Hematopoietic multipotent progenitor cell treated with erythropoietin and hydrocortisone succinate and interleukin-3 and kit ligand, for 8 days (in vitro differentiated cells): ENCODE measurements around the gene ATP6V1G1.
A peak's percentile ranks its signal among the peaks of the same experiment; 100 is the strongest.
"Not testable (repeated sequence)": the region's sequence is repeated elsewhere in the genome, so short reads cannot be mapped to it uniquely, and the experiment has no call there.

Experiments
- DNase-seq: peaks from one replicate; pipeline ENCODE4 v3.0.0-alpha.2; 2015

ATP6V1G1 gene

GRCh38 chr9:114580609-114581193 lies 6.9 kb upstream of the ATP6V1G1 start:
- DNase-seq: no peak

- DNase-seq: no peak
Observed at GRCh38 chr9:114583371-114584155, 4.0 kb upstream of the ATP6V1G1 start.

GRCh38 chr9:114588210-114588609 lies 641 bp downstream of the ATP6V1G1 start:
- peak; percentile 37 for DNase-seq

GRCh38 chr9:114588651-114589526 lies 1.3 kb downstream of the ATP6V1G1 start:
- no peak for DNase-seq

- DNase-seq: no peak
Observed at GRCh38 chr9:114590328-114590727, 2.8 kb downstream of the ATP6V1G1 start.

- no peak for DNase-seq
Observed at GRCh38 chr9:114591291-114591787, 3.8 kb downstream of the ATP6V1G1 start.

GRCh38 chr9:114591849-114592248 lies 4.3 kb downstream of the ATP6V1G1 start:
- DNase-seq: no peak

GRCh38 chr9:114592356-114592755 lies 4.8 kb downstream of the ATP6V1G1 start:
- DNase-seq: peak; percentile 53

- no peak for DNase-seq
Observed at GRCh38 chr9:114594136-114594535, 6.6 kb downstream of the ATP6V1G1 start.

GRCh38 chr9:114600502-114601248 lies 13.1 kb downstream of the ATP6V1G1 start:
- DNase-seq: not testable (repeated sequence)

- not testable (repeated sequence) for DNase-seq
Observed at GRCh38 chr9:114601787-114602186, 14.2 kb downstream of the ATP6V1G1 start.

- no peak for DNase-seq
Observed at GRCh38 chr9:114602620-114603019, 15.1 kb downstream of the ATP6V1G1 start.

GRCh38 chr9:114603248-114603647 lies 15.7 kb downstream of the ATP6V1G1 start:
- no peak for DNase-seq

- DNase-seq: no peak
Observed at GRCh38 chr9:114604989-114605388, 17.4 kb downstream of the ATP6V1G1 start.

- DNase-seq: no peak
Observed at GRCh38 chr9:114606068-114606467, 18.5 kb downstream of the ATP6V1G1 start.

GRCh38 chr9:114606597-114607207 lies 19.1 kb downstream of the ATP6V1G1 start:
- peak; percentile 81 for DNase-seq

GRCh38 chr9:114607671-114608524 lies 20.3 kb downstream of the ATP6V1G1 start:
- no peak for DNase-seq

GRCh38 chr9:114608525-114608796 lies 20.9 kb downstream of the ATP6V1G1 start:
- DNase-seq: no peak

- peak; percentile 24 for DNase-seq
Observed at GRCh38 chr9:114611516-114612271, 24.1 kb downstream of the ATP6V1G1 start.

- DNase-seq: no peak
Observed at GRCh38 chr9:114612272-114612923, 24.8 kb downstream of the ATP6V1G1 start.
